Activated T-cell treated with anti-CD3 and anti-CD28 coated beads, Interleukin-2, amount 50 U/mL, for 72 hours (primary cell): ENCODE results near the gene TENM4. TPM values are rescaled to one million over a fixed set of nuclear protein-coding genes. Genes with fewer than 3 reads are reported as not detected.

Source experiments
- ATAC-seq, 2 donors: fragments of 150-1000 bp; cut with Tn5 transposase; replicated peaks in 1 of 2; 2 replicates each; pipeline ENCODE4 v1.10.0; 2021; ENCODE audit warnings: moderate library complexity in 2 of 2, mild to moderate bottlenecking in 1 of 2
- DNase-seq, 2 donors: peaks; one replicate each; pipeline ENCODE4 v3.0.0; 2021 to 2022; ENCODE audit warnings: mixed read lengths in 1 of 2
- H3K27ac Mint-ChIP-seq: one replicate; pipeline ENCODE4 v1.8.0; 2022; ENCODE audit warnings: mild to moderate bottlenecking, moderate library complexity, mixed read lengths
- H3K27me3 Mint-ChIP-seq: one replicate; pipeline ENCODE4 v1.8.0; 2022; ENCODE audit warnings: low read depth, mixed read lengths
- H3K36me3 Mint-ChIP-seq, 2 donors: one replicate each; pipeline ENCODE4 v1.8.0; 2022; ENCODE audit warnings: mixed read lengths in 2 of 2, mild to moderate bottlenecking in 1 of 2; ENCODE audit not compliant: insufficient read depth in 2 of 2
- H3K4me1 Mint-ChIP-seq: one replicate; pipeline ENCODE4 v1.8.0; 2022; ENCODE audit warnings: low read depth, mixed read lengths
- H3K4me3 Mint-ChIP-seq, 2 donors: one replicate each; pipeline ENCODE4 v1.8.0; 2022; ENCODE audit warnings: mild to moderate bottlenecking in 2 of 2, mixed read lengths in 2 of 2, moderate library complexity in 2 of 2
- H3K9me3 Mint-ChIP-seq, 2 donors: one replicate each; pipeline ENCODE4 v1.8.0; 2022; ENCODE audit warnings: mixed read lengths in 2 of 2
- total RNA-seq, 2 donors: library from RNA; stranded (reverse); gene quantifications; one replicate each; pipeline ENCODE4 v1.2.3, GENCODE V29; 2022

TENM4 gene
- total RNA-seq, 2 donors from 2014 or later, result 0.21 TPM; not detected in 1

GRCh38 chr11:79336797-79337517, 103.9 kb downstream of the TENM4 start:
- Mint-ChIP-seq H3K36me3 (peaks cover 0 to 1% of the 10 kb centered on the region in 2 donors), H3K9me3 (no peaks in the 10 kb centered on the region)

GRCh38 chr11:79335681-79336080, 105.1 kb downstream of the TENM4 start:
- no peaks in the 10 kb centered on the region for H3K27me3 Mint-ChIP-seq
- H3K27ac Mint-ChIP-seq, result no peak overlapping the region
- no peak for ATAC-seq
- no peaks in the 10 kb centered on the region for H3K9me3 Mint-ChIP-seq
- peaks cover 0 to 1% of the 10 kb centered on the region in 2 donors for H3K36me3 Mint-ChIP-seq
- DNase-seq, result no peak
- no peak overlapping the region for H3K4me3 Mint-ChIP-seq
- no peaks in the 10 kb centered on the region for H3K4me1 Mint-ChIP-seq

More at GRCh38 chr11:79336797-79337517, 103.9 kb downstream of the TENM4 start:
- Mint-ChIP-seq H3K27ac (no peak overlapping the region), H3K27me3 (no peaks in the 10 kb centered on the region), H3K4me3 (no peak overlapping the region), H3K4me1 (no peaks in the 10 kb centered on the region)
- DNase-seq (no peak), ATAC-seq (no peak)

GRCh38 chr11:79333355-79333754, 107.5 kb downstream of the TENM4 start:
- ATAC-seq, result no peak
- no peak overlapping the region for H3K4me3 Mint-ChIP-seq
- H3K27ac Mint-ChIP-seq, result no peak overlapping the region
- H3K4me1 Mint-ChIP-seq, result no peaks in the 10 kb centered on the region
- DNase-seq, result no peak
- H3K9me3 Mint-ChIP-seq, result peaks cover 0 to 2% of the 10 kb centered on the region in 2 donors
- no peaks in the 10 kb centered on the region for H3K27me3 Mint-ChIP-seq
- no peaks in the 10 kb centered on the region for H3K36me3 Mint-ChIP-seq

GRCh38 chr11:79332017-79332416, 108.8 kb downstream of the TENM4 start:
- Mint-ChIP-seq H3K9me3 (peaks cover 0 to 2% of the 10 kb centered on the region in 2 donors), H3K27me3 (no peaks in the 10 kb centered on the region), H3K4me3 (no peak overlapping the region), H3K36me3 (no peaks in the 10 kb centered on the region), H3K4me1 (no peaks in the 10 kb centered on the region), H3K27ac (no peak overlapping the region)
- no peak for ATAC-seq
- no peak for DNase-seq

GRCh38 chr11:79331203-79331901, 109.5 kb downstream of the TENM4 start:
- Mint-ChIP-seq H3K36me3 (no peaks in the 10 kb centered on the region), H3K4me1 (no peaks in the 10 kb centered on the region), H3K4me3 (no peak overlapping the region), H3K9me3 (peaks cover 0 to 2% of the 10 kb centered on the region in 2 donors), H3K27ac (no peak overlapping the region), H3K27me3 (no peaks in the 10 kb centered on the region)
- DNase-seq, result no peak
- ATAC-seq, result no peak

GRCh38 chr11:79330651-79331050, 110.2 kb downstream of the TENM4 start:
- H3K36me3 Mint-ChIP-seq, result no peaks in the 10 kb centered on the region
- no peak for ATAC-seq
- no peaks in the 10 kb centered on the region for H3K27me3 Mint-ChIP-seq
- no peak overlapping the region for H3K27ac Mint-ChIP-seq
- no peak overlapping the region for H3K4me3 Mint-ChIP-seq
- DNase-seq, result no peak
- H3K4me1 Mint-ChIP-seq, result no peaks in the 10 kb centered on the region
- H3K9me3 Mint-ChIP-seq, result peaks cover 0 to 2% of the 10 kb centered on the region in 2 donors

GRCh38 chr11:79329561-79329960, 111.3 kb downstream of the TENM4 start:
- ATAC-seq (no peak), DNase-seq (no peak)
- Mint-ChIP-seq H3K36me3 (no peaks in the 10 kb centered on the region), H3K27me3 (no peaks in the 10 kb centered on the region), H3K4me1 (no peaks in the 10 kb centered on the region), H3K4me3 (no peak overlapping the region), H3K27ac (no peak overlapping the region), H3K9me3 (peaks cover 0 to 2% of the 10 kb centered on the region in 2 donors)

GRCh38 chr11:79328402-79328801, 112.4 kb downstream of the TENM4 start:
- no peaks in the 10 kb centered on the region for H3K4me1 Mint-ChIP-seq
- H3K4me3 Mint-ChIP-seq, result no peak overlapping the region
- no peaks in the 10 kb centered on the region for H3K36me3 Mint-ChIP-seq
- no peak for DNase-seq
- H3K27me3 Mint-ChIP-seq, result no peaks in the 10 kb centered on the region
- ATAC-seq, result no peak
- no peak overlapping the region for H3K27ac Mint-ChIP-seq
- peaks cover 0 to 2% of the 10 kb centered on the region in 2 donors for H3K9me3 Mint-ChIP-seq

- Mint-ChIP-seq H3K27ac (no peak overlapping the region), H3K27me3 (no peaks in the 10 kb centered on the region), H3K4me3 (no peak overlapping the region), H3K36me3 (no peaks in the 10 kb centered on the region), H3K4me1 (no peaks in the 10 kb centered on the region), H3K9me3 (peaks cover 0 to 2% of the 10 kb centered on the region in 2 donors)
- no peak for ATAC-seq
- DNase-seq, result no peak
These were observed 115.0 kb downstream of the TENM4 start for GRCh38 chr11:79325851-79326250.

GRCh38 chr11:79321263-79321662, 119.6 kb downstream of the TENM4 start:
- no peak overlapping the region for H3K4me3 Mint-ChIP-seq
- DNase-seq (no peak), ATAC-seq (no peak)
- H3K4me1 Mint-ChIP-seq, result no peaks in the 10 kb centered on the region
- H3K36me3 Mint-ChIP-seq, result no peaks in the 10 kb centered on the region
- H3K9me3 Mint-ChIP-seq, result no peaks in the 10 kb centered on the region
- no peaks in the 10 kb centered on the region for H3K27me3 Mint-ChIP-seq
- H3K27ac Mint-ChIP-seq, result no peak overlapping the region

- Mint-ChIP-seq H3K27ac (no peak overlapping the region), H3K9me3 (no peaks in the 10 kb centered on the region), H3K4me3 (no peak overlapping the region), H3K27me3 (no peaks in the 10 kb centered on the region), H3K36me3 (no peaks in the 10 kb centered on the region), H3K4me1 (no peaks in the 10 kb centered on the region)
- ATAC-seq (no peak), DNase-seq (no peak)
These were observed 125.7 kb downstream of the TENM4 start for GRCh38 chr11:79314906-79315689.

- Mint-ChIP-seq H3K36me3 (no peaks in the 10 kb centered on the region), H3K4me1 (no peaks in the 10 kb centered on the region)
These were observed 127.3 kb downstream of the TENM4 start for GRCh38 chr11:79313530-79313913.

More at GRCh38 chr11:79313530-79313913, 127.3 kb downstream of the TENM4 start:
- ATAC-seq, result no peak
- H3K27me3 Mint-ChIP-seq, result no peaks in the 10 kb centered on the region
- no peak overlapping the region for H3K27ac Mint-ChIP-seq
- no peaks in the 10 kb centered on the region for H3K9me3 Mint-ChIP-seq
- DNase-seq, result no peak
- H3K4me3 Mint-ChIP-seq, result no peak overlapping the region
